ENCODE measurements around the gene NTMT1.

DNA sequence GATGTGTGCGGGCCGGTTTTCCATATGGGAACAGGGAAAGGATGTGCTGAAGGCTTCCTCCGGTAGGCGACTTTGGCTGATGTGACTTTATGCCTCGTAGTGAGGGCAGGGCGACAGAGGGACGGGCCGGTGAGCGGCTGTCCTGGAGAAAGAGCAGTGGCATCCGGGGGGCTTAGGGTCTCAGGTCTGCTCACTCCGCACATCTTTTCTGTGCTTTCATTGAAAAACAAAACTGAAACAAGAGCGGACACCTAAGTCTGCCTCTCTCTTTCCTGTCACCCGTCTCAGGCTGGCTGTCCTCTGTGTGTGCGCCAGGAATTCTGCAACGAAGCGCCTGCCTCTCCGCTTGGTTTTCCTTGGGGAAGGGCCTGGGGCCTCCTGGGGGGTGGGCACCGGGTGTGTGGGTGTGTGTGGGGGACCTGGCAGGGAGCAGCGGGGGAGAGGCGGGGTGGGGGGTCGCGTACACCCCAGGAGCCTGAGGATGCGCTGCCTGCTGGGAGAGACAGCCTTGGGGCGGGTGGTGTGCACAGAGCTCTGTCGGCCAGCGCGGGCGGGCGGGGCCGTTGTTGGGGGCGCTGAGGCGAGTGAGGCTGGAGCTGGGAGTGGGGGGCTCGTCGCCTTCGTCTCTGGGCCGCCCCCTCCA lies 38.9 kb downstream of the NTMT1 start:
- TF ChIP-seq CTCF (conservative IDR thresholded peaks at IDR 0.05; ENCODE audit: low read depth, low read length) = no peak
- TF ChIP-seq EZH2 (IDR thresholded peaks at IDR 0.05; ENCODE audit: borderline replicate concordance, low read depth, low read length, poor library complexity, severe bottlenecking) = no peak
